Stromal cell of bone marrow (primary cell): ENCODE results near the gene CDIP1.
A peak's percentile ranks its signal among the peaks of the same experiment; 100 is the strongest.

Source experiments
- DNase-seq: peaks from one replicate; pipeline ENCODE4 v3.0.0-alpha.2; 2012; ENCODE audit warnings: low read depth

CDIP1 gene

GRCh38 chr16:4488499-4488967 lies 50.0 kb downstream of the CDIP1 start:
- DNase-seq, result no peak

DNA sequence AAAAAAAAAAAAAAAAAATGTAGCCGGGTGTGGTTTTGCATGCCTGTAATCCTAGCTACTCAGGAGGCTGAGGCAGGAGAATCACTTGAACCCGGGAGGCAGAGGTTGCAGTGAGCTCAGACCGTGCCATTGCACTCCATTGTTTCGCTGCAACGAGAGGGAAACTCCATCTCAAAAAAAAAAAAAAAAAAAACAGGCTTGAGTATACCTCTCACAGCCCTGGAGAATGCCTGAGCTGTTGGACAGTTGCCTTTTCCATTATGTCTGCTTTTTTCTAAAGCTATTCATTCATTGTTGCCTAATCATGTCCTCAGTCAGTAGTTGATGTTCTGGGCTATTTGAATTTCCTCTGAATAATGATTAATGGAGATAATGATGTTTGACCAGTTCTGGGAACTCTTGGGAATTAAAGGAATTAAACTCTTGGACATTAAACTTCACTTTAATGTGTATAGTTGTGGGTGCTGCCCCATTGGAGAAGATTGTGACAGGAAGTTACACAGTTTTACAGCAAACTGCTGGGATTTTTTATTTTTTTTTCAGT lies 50.5 kb downstream of the CDIP1 start:
- DNase-seq, result peak; percentile 41

DNA sequence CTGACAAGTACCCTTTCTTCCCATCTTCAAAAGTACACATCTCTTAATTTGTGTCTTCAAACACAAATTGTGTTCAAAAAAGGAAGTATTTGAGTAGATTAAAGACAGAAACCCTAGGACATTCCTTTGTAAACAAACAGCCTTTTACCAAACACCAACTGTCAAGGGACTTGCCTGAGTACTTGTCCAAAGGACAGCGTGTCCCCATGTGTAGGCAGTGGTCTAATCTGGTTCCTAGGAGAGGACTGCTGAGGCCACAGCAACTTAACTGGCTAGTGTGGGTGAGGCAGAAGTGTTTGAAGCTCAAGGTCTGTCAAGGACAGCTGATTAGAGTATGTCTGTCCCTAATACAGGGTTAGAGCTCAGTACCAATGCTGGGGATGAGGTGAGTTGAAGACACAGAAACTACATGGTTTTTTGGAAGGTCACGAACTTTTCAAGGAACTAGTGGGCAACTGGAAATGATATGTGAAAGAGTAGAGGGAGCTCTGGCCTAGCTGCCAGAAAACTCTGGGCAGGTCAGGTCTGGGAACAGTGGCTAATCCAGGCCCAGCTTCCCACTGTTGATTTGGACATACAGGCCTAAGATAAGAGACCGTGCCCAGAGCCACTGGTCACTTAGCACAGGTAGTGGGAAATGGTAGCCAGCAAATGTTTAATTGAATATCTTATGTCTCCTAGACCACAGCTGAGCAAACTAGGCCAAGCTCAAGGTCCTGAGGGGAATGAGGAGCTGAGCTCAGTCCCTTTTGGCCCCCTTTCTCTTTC lies 52.3 kb downstream of the CDIP1 start:
- DNase-seq, result no peak

DNA sequence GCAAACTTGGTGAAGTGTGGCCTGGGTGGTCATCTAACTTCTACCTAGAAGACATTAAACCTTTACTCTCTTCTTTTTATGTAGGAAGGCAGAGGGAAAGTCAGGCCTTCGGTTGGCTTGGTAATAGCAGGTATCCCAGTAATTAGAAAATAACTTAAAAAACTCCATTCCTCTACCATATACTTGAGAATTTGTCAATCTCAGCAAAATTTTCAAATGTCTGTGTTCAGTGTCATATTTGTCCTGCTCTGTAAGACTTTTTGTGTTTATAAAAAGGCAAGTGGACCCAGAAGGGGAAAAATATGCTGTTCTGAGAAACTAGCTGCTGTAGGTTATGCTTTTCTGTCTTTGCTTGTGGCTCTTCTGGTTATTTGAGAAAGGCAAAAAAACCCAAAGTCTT lies 56.6 kb downstream of the CDIP1 start:
- DNase-seq, result no peak

- no peak for DNase-seq
Measured at GRCh38 chr16:4481526-4481925, 57.0 kb downstream of the CDIP1 start.

DNA sequence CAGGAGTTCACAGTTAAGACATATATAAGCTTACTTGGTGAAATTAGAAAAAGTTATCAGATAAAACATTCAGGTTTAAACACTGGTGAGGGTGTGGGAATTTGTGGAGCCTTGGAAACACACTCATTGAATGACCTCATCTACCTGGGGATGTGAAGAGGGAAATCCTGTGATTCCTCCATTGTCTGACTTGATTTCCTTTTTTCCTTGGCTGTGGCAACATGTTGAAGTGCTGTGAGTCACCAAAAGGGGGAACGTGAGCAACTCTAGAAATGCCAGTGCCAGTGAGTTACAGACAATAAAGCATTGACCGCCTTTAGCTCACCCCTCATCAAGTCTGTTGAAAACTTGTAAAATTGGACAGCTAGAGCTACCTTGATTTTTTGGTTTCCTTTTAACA lies 60.6 kb downstream of the CDIP1 start:
- DNase-seq, result no peak

GRCh38 chr16:4475880-4476788 lies 62.4 kb downstream of the CDIP1 start, which contains the start of gene HMOX2:
Gene HMOX2 (plus strand): TSS chr16:4476398. CDS start chr16:4505525, 29,127 bp downstream.
- DNase-seq, result peak; percentile 76

DNA sequence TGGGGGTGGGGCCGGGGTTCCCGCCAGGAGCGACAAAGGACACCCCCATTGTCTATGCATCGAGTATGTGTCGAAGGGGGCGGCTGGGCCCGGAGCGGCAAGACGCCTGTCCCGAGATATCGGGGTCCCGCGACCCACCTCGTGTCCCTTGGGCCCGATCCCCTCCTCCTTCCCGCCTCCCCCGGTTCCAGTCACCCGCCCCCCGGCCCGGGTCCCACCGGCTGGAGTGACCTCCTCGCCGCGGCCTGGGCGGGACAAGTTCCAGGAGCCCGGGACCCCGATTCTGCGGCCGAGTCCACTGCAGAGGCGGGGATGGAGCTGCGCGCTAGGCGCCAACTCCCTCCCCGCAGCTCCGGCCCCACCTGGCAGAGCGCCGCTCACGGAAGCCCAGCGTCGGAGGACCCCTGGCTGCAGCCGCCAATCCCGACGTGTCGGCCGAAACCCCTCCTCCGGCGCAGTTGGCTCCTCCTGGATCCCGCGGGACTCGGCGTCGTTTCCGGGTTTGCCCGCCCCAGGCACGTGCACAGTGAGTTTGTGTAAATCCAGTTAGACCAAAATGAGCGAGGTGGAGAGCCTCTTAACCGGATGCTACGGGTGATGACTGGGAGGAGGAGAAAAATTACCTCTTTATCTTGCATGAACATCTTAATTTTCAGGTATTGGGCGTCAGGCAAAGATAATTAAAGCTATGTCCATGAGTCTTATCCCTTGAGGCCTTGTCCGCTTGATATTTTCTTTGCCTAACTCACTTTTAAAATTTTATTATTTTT lies 64.2 kb downstream of the CDIP1 start, which contains the start of gene NMRAL1:
Gene NMRAL1 (minus strand): TSS at position 434 of the 770 bp plus-strand sequence. CDS start 493 bp downstream, outside the sequence.
- DNase-seq, result peak; percentile 80

- no peak for DNase-seq
Measured at GRCh38 chr16:4472880-4473279, 65.7 kb downstream of the CDIP1 start.

- no peak for DNase-seq
Measured at GRCh38 chr16:4471869-4472268, 66.7 kb downstream of the CDIP1 start.

DNA sequence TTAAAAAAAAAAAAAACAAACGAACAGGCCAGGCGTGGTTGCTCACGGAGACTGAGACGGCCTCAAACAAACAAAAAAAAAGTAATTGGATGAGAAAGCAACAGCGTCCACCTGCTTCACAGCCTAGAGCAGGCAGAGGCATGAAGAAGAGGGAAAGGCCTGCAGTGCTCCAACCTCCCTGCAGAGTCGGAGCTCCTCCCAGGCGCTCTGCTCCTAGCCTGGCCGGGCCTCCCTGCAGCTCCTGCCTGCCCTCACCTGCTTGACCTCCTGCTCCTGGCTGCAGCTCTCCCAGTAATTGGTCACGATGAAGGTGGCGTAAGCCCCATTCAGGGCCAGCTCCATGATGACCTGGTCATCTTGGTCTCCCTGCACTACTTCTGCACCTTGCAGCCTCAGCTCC lies 69.6 kb downstream of the CDIP1 start:
- DNase-seq, result no peak

DNA sequence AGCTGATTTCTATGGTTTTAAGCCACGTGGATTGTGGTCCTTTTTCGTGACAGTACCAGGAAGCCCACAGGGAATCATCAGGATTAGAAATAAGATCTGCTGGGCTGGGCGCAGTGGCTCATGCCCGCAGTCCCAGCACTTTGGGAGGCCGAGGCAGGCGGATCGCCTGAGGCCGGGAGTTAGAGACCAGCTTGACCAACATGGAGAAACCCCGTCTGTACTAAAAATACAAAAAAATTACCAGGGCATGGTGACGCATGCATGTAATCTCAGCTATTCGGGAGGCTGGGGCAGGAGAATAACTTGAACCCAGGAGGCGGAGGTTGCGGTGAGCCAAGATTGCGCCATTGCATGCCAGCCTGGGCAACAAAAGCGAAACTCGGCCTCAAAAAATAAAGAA lies 70.7 kb downstream of the CDIP1 start:
- DNase-seq, result no peak

GRCh38 chr16:4465977-4466779 lies 72.4 kb downstream of the CDIP1 start:
- no peak for DNase-seq

DNA sequence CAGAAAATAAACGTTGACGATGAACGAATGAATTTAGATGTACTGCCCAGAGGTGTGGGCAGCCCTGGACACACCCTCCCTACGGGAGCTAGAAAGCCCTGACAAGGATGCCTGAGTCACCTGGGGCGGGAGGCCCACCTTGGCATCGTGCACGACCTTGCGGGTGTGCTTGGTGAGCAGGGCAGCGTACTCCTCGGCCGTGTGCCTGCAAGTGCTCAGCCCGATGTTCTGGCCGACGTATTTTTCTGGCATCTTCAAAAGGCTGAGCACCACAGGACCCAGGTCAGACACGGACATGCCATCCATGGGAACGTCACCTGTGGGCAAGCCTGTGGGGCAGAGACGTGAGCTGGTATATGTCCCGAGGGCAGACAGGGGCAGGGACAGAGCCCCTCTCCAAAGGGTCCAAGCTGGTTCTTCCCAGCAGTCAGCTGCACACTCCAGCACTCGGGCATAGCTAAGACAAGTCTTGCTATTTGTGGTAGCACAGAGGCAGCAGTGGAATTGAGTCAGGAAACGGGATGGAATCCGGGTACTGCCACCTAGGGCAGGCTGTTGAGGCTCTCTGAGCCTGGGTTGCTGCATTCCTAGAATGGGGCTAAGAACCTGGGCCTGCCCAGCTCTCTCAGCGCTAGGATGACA lies 74.9 kb downstream of the CDIP1 start:
- DNase-seq, result no peak

DNA sequence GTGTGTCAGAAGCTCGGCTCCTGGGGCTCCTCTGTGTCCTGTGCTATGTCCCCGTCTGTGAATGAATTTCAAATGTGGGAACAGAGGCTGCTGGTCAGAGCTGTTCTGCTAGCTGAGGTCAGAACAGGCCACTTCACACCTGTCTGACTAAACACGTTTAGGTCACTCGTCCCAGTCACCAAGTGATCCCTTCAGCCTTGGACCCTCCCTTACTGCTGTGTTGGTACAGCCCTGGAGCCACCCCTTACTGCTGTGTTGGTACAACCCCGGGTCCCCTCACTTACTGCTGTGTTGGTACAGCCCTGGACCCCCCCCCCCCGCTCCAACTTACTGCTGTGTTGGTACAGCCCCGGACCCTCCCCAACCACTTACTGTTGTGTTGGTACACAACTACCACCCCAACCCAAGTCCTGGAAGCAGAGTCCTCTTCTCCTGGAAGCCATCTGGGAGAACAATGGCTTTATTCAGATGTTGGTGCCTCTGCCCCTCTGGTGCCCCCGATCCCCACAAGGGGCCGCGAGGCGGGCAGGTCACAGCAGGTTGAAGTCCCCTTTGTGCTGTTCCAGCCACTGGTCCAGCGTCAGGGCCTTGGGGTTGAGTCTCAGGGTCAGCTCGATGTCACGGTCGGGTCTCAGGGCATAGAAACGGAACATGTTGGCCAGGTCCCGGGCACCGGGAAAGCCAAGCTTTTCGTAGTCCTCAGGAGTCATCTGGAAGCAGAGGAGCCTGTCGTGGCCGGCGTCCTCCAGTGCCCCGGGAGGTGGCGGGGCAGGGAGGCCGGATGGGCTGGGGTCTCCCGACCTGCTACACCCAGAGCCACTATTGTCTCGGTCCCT lies 77.1 kb downstream of the CDIP1 start:
- DNase-seq, result no peak

GRCh38 chr16:4460936-4461249 lies 77.7 kb downstream of the CDIP1 start:
- no peak for DNase-seq
